ENCODE data around the gene SLC17A6. TPM values are rescaled to one million over a fixed set of nuclear protein-coding genes. Genes with fewer than 3 reads are reported as not detected.

Gene SLC17A6
- under 1 TPM in 1 of 3 donors, not detected in 2; 0.06 TPM for polyA plus RNA-seq (ENCODE audit: insufficient read length in 3 of 3)
- long read RNA-seq, donor 1: 0 reads
- long read RNA-seq, donor 2: 0 reads
- long read RNA-seq, donor 3: 0 reads
- long read RNA-seq, donor 4: 0 reads
- long read RNA-seq, donor 5: 0 reads
- long read RNA-seq, donor 6: 0 reads
- long read RNA-seq, donor 7: 0 reads
- long read RNA-seq, donor 8: 0 reads
- long read RNA-seq, donor 9: 0 reads
- long read RNA-seq, donor 10: 0 reads
- long read RNA-seq, donor 11: 0 reads
- long read RNA-seq, donor 12: 0 reads
- long read RNA-seq, donor 13: 0 reads
- long read RNA-seq, donor 14: 0 reads
- long read RNA-seq, donor 15: 0 reads
- long read RNA-seq, donor 16: 0 reads

DNA sequence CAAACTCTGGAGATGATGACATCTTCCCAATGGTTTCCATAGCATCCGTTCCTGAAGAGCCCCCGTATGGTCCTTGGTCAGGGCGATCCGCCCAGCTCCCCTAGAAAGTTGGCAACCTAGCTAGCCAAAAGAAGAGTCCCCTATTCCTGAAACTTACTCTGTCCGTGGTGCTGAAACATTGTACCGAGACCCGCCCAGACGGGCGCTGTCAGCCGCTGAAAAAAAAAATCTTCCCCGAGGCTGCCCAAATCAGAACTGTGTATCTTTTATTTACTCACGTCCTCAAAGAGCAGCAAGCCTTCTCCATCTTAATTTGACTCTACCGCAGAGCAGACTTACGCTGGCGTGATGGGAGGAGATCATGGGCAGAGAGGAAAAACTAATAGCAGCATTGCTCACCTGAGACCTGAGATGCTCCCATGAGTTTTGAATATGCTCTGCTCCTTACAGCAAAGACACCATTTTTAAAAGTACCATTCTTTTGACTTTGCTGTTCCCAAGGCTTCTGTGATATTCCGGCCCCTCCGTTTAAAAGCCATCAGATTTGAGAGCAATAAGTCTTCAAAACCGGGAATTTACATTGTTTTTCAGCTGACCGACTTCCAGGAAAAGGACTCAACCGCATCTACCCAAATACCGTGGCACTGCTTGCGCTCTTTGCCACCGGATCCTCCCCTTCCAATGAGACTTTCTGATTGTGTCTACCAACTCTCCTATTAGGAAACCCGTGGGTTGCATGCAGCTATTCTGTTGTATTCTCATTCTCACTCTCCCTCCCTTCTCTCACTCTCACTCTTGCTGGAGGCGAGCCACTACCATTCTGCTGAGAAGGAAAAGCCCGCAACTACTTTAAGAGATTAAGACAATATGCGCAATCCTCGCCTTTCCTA is at the start of gene SLC17A6:
SLC17A6 (plus strand) TSS at position 786 of the 890 bp plus-strand sequence. CDS start 153 bp downstream, outside the sequence.
- DNase-seq: peak; percentile 61

GRCh38 chr11:22302368-22302767 is 35.8 kb upstream of the SLC17A6 start:
- DNase-seq: no peak

DNA sequence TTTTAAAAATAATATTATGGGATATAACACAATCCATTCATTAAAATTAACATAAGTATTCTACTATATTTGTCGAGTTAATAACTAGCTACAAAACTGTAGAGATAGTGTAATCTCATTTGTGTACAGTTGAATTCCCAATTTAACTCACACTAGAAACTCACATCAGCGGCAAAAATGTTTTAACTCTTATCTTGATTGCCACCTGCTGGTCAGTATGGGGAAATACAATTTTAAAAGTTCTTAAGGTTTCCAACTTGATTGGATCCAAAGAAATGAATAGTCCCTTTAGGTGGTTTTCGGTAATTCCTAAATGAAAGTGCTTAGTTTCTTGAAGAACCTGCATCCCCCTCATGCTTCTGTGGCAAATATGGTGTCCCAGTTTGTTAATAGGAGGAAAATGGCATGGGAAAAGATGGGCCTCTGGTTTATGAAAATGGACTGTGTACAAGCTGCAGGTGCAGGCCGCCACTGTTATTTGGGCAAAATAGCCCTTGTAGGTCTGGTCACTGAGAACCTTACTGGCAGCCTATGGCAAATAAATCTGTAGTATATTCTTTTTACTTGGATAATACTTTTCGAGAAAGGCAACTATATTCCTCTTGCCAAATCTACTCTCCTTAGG is 33.7 kb upstream of the SLC17A6 start:
- DNase-seq: peak; percentile 4

DNA sequence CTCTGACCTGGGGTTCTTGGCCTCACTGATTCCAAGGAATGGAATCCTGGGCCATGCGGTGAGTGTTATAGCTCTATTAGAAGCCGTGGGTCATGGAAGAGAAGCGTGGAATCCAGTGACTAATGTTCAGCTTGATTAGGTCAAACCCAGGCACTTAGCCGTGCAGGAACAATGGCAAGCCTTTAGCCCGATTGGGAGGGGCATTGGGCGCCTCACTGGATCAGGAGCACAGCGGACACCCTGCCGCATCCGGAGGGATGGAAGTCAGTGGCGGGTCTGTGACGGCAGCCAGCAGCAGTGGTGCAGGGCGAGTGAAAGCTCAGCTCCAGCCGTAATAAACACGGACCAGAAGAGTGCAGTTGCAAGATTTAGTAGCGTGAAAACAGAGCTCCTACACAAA is 20.5 kb upstream of the SLC17A6 start:
- no peak for DNase-seq

DNA sequence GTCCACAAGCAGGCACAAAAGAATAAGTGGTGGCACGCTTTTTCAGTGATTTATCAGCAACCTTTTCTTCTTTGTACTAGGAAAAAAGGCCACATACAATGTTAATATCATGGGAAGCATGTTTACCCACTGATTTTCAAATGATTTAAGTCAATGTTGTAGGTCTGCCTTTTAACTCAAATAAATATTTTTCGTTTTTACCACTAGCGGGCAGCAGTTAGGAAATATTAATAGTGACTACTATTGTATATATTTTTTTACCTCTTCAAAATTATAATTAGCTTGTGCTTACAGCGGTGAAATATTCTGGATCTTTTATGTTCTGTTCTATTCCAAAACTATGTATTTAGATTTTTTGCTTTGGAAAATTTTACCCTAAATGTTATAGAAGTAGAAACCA is 6.4 kb upstream of the SLC17A6 start:
- DNase-seq: no peak

- DNase-seq: no peak
These were observed 1.6 kb upstream of the SLC17A6 start for GRCh38 chr11:22336587-22336986.

DNA sequence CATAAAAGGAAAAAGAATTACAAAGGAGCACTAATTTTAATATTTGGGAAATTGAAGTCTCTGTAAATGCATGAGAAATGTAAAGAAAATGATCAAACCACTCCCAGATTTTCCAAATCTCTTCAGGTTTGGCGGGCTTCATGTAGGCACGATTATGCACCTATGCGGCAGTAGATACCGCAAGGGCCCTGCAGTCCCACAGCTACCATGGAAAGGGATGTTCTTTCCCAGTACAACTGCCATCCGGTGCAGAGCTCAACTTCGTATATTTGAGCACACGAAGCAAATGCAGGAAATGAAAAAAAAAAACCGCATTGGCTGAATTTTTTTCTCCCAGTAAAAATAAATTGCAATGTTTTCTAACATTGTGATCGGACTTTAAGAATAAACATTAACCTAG is 1.4 kb downstream of the SLC17A6 start:
- no peak for DNase-seq

GRCh38 chr11:22340235-22340634 is 2.1 kb downstream of the SLC17A6 start:
- DNase-seq: no peak

- no peak for DNase-seq
These were observed 2.8 kb downstream of the SLC17A6 start for GRCh38 chr11:22340701-22341587.

DNA sequence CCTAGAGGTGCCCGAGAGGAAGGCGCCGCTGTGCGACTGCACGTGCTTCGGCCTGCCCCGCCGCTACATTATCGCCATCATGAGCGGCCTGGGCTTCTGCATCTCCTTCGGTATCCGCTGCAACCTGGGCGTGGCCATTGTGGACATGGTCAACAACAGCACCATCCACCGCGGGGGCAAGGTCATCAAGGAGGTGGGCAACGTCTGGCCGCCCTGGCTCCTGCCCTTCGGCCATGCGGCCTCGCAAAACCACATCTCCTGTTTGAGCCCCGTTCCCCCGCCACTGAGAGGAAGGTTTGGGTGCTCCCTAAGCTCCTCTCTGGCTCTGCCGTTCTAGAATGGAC is 3.4 kb downstream of the SLC17A6 start:
- DNase-seq: no peak

GRCh38 chr11:22342211-22343031 is 4.2 kb downstream of the SLC17A6 start:
- DNase-seq: no peak

- DNase-seq: no peak
These were observed 4.8 kb downstream of the SLC17A6 start for GRCh38 chr11:22343032-22343324.

GRCh38 chr11:22343371-22344032 is 5.3 kb downstream of the SLC17A6 start:
- no peak for DNase-seq

GRCh38 chr11:22344081-22344480 is 5.9 kb downstream of the SLC17A6 start:
- no peak for DNase-seq

DNA sequence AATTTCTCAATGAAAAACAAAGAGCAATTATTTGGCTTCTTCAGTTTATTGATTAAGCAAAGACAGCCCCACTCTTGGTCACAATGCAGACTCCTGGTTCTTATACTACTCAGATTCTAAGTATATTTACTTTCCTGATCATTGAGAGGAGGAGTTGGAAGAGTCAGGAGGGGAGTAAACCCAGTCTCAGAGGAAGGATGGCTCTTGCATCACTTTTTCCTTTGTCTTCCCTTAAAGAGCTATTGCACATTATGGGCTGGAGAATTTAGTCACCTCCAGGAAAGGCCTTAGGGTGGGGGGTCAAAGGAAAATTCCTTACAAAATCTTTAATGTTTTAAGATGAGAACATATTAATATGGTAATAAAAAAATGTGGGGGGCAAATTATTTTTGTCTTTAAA is 8.1 kb downstream of the SLC17A6 start:
- DNase-seq: no peak

- DNase-seq: no peak
These were observed 9.8 kb downstream of the SLC17A6 start for GRCh38 chr11:22347857-22348487.

- no peak for DNase-seq
These were observed 11.3 kb downstream of the SLC17A6 start for GRCh38 chr11:22349491-22349890.

DNA sequence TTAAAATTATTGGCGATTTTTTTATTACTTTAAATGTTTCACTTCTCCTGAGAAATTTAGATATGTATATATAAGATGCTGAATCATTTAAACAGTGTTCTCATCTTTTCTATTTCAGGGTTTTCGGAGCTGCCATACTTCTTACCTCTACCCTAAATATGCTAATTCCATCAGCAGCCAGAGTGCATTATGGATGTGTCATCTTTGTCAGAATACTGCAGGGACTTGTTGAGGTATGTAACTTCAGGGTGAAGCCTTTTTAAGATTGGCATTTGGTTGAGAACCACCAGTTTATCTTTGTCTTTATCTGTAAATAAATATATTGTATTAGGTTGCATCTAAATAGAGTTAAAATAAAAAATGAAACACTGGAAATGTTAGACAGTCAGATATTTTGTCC is 21.1 kb downstream of the SLC17A6 start:
- DNase-seq: no peak

GRCh38 chr11:22371160-22371559 is 33.0 kb downstream of the SLC17A6 start:
- DNase-seq: no peak

DNA sequence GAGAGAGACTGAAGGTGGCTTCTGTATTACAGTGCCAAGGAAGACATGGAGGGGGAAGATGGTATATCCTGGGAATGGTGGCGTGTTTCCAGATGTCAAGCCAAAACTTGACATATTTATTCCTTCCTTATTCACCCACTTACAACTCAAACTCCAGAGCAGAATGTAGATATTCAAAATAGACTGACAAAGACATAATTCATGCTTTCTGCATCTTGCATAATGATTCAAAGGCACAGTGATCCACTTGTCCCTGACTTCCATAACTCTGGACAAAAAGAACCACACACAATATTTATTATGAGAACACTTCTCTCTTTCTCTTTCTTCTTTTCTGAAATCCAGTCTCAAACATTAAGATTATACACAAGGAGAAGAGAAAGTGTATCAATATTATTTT is 48.9 kb downstream of the SLC17A6 start:
- DNase-seq: no peak
